Central memory CD8-positive, alpha-beta T cell (primary cell): ENCODE measurements around the gene RASGRF2.

Experiments
- ATAC-seq: fragments of 150-1000 bp; cut with Tn5 transposase; replicated peaks from 2 replicates; pipeline ENCODE4 v1.10.0; 2022; ENCODE audit warnings: mild to moderate bottlenecking, moderate FRiP score, moderate number of reproducible peaks; ENCODE audit not compliant: poor library complexity, severe bottlenecking; ENCODE audit errors: extremely low read depth
- DNase-seq, 2 donors: peaks; one replicate each; pipeline ENCODE4 v3.0.0; 2021; ENCODE audit warnings: low spot score in 2 of 2
- H3K27ac Mint-ChIP-seq: one replicate; pipeline ENCODE4 v1.8.0; 2022; ENCODE audit warnings: low read depth, mild to moderate bottlenecking, moderate library complexity, mixed read lengths
- H3K27me3 Mint-ChIP-seq: one replicate; pipeline ENCODE4 v1.8.0; 2022; ENCODE audit warnings: mixed read lengths
- H3K36me3 Mint-ChIP-seq: one replicate; pipeline ENCODE4 v1.8.0; 2022; ENCODE audit warnings: mild to moderate bottlenecking, moderate library complexity, mixed read lengths; ENCODE audit not compliant: insufficient read depth
- H3K4me1 Mint-ChIP-seq: one replicate; pipeline ENCODE4 v1.8.0; 2022; ENCODE audit warnings: mixed read lengths
- H3K4me3 Mint-ChIP-seq: one replicate; pipeline ENCODE4 v1.8.0; 2022; ENCODE audit warnings: mild to moderate bottlenecking, moderate library complexity, mixed read lengths
- H3K9me3 Mint-ChIP-seq: one replicate; pipeline ENCODE4 v1.8.0; 2022; ENCODE audit warnings: mixed read lengths

The RASGRF2 gene, protein sequence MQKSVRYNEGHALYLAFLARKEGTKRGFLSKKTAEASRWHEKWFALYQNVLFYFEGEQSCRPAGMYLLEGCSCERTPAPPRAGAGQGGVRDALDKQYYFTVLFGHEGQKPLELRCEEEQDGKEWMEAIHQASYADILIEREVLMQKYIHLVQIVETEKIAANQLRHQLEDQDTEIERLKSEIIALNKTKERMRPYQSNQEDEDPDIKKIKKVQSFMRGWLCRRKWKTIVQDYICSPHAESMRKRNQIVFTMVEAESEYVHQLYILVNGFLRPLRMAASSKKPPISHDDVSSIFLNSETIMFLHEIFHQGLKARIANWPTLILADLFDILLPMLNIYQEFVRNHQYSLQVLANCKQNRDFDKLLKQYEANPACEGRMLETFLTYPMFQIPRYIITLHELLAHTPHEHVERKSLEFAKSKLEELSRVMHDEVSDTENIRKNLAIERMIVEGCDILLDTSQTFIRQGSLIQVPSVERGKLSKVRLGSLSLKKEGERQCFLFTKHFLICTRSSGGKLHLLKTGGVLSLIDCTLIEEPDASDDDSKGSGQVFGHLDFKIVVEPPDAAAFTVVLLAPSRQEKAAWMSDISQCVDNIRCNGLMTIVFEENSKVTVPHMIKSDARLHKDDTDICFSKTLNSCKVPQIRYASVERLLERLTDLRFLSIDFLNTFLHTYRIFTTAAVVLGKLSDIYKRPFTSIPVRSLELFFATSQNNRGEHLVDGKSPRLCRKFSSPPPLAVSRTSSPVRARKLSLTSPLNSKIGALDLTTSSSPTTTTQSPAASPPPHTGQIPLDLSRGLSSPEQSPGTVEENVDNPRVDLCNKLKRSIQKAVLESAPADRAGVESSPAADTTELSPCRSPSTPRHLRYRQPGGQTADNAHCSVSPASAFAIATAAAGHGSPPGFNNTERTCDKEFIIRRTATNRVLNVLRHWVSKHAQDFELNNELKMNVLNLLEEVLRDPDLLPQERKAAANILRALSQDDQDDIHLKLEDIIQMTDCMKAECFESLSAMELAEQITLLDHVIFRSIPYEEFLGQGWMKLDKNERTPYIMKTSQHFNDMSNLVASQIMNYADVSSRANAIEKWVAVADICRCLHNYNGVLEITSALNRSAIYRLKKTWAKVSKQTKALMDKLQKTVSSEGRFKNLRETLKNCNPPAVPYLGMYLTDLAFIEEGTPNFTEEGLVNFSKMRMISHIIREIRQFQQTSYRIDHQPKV (N-terminal part only)

DNA sequence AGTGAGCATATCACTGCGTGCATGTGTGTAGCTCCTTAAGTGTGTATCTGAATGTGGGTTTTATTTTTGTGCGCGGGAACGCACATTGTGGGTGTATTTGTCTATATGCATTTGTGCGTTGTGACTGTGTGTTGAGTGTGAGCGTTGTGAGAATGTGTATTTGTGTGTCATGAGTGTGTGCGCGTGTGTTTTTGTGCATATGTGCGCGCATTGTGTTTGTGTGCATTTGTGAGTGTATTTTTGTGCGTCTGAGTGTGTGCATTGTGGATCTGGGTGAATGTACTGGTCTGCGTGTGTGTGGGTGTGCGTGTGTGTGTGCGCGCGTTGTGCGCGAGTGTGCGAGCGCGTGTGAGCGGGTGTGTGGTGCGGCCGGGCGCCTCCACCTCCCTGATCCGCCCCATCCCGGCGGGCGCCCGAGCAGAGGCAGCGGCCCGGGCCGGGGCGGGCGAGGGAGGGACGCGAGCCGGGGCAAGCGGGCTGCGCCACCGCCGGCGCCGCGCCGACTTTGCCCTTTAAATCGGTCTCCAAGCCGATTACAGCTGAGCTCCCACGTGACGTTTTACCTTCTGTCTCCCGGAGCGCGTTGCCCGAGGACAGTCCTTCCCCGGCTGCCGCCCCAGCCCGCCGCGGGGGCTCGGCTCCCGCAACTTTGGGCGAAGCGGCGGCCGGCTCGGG, at the start of gene RASGRF2:
TSS of gene RASGRF2 (plus strand) at position 596 of the 675 bp plus-strand sequence. CDS start 376 bp downstream, outside the sequence.
- no peaks in the 10 kb centered on the region for H3K9me3 Mint-ChIP-seq

DNA sequence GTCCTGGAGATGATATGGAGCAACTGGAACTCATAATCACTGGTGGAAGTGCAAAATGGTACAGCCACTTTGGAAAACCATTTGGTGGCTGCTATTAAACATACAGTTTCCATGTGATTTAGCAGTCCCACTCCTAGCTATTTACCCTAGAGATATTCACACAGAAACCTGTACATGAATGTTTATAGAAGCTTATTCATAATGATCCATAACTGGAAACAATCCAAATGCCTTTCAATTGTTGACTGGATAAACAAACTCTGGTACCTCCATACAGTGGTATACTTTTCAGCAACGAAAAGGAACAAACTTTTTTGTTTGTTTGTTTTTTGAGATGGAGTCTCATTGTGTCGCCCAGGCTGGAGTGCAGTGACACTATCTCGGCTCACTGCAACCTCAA, 47.7 kb upstream of the RASGRF2 start:
- DNase-seq (no peak), ATAC-seq (no peak)
- Mint-ChIP-seq H3K4me3 (no peak overlapping the region), H3K36me3 (peaks cover 2% of the 10 kb centered on the region), H3K9me3 (no peaks in the 10 kb centered on the region), H3K4me1 (no peaks in the 10 kb centered on the region), H3K27me3 (no peaks in the 10 kb centered on the region), H3K27ac (no peak overlapping the region)

More for the DNA sequence above, at the start of gene RASGRF2:
- peaks cover 34% of the 10 kb centered on the region for H3K4me1 Mint-ChIP-seq
- H3K27ac Mint-ChIP-seq, result peak within 1 kb of the TSS; percentile 72
- peaks cover 2% of the 10 kb centered on the region for H3K36me3 Mint-ChIP-seq
- peaks cover 30% of the 10 kb centered on the region for H3K27me3 Mint-ChIP-seq
- H3K4me3 Mint-ChIP-seq, result peak within 1 kb of the TSS; percentile 92
- DNase-seq (no peak), ATAC-seq (peak; percentile 15)

DNA sequence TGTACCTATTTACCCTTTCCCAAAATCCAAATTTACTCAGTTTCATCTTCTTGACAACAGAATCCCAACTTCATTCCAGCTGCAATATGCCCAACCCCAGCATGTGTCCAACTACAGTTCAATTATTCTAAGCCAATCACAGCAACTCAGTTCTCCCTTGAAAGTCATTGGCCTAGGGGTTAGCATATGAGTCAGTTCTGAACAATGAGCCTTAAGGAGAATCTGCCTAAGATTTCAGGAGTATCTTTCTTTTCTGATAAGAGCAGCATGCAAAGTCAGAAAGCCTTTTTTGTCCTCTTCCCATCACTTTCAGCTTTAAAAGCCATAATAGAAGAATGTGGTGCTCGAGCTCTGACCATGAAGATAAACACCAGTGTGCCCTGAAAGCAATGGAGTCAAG, 44.4 kb upstream of the RASGRF2 start:
- DNase-seq, result no peak

DNA sequence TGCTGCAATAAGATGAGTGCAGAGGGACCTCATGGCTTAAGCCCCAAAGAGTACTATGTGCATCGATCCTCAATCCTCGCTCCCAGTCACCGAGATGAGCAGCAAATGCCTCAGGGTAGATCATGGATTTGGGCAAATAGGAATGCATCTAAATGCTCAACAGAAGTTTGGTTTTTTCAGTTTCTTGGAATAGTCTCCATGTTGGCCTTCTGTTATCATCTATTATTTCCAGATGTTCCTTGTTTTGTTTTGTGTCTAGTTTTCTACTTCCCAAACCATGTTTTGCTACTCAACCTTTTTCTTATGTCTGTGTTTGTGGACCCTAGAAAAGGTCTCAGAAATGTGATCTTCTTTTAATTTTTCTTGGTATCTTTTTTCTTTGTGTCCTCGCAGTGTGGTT, 43.5 kb upstream of the RASGRF2 start:
- Mint-ChIP-seq H3K9me3 (no peaks in the 10 kb centered on the region), H3K27me3 (no peaks in the 10 kb centered on the region), H3K36me3 (no peaks in the 10 kb centered on the region), H3K4me3 (no peak overlapping the region), H3K4me1 (no peaks in the 10 kb centered on the region), H3K27ac (no peak overlapping the region)
- no peak for ATAC-seq
- DNase-seq, result no peak

More for the DNA sequence above, 44.4 kb upstream of the RASGRF2 start:
- Mint-ChIP-seq H3K27me3 (no peaks in the 10 kb centered on the region), H3K4me3 (no peak overlapping the region), H3K4me1 (no peaks in the 10 kb centered on the region), H3K27ac (no peak overlapping the region), H3K9me3 (no peaks in the 10 kb centered on the region), H3K36me3 (no peaks in the 10 kb centered on the region)
- no peak for ATAC-seq

DNA sequence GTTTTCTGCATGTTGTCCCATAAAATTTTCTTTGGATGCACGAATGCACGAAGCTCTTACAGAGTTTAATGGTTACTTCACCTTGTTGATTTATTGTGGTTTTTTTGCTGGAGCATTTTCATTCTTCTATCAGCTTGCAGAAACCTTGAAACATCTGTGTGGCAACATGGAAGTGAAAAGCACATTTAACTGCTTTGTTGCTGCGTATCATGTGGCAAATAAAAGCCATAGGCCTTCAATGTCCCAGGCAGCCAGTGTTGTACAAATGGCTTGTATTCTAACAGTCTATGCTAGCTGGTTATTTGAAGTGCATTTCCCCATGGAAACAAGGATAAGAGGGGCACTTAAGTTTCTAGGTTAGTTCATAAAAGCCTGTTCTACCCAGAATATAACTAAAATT, 42.5 kb upstream of the RASGRF2 start:
- Mint-ChIP-seq H3K27ac (no peak overlapping the region), H3K27me3 (peaks cover 6% of the 10 kb centered on the region), H3K36me3 (no peaks in the 10 kb centered on the region), H3K4me1 (no peaks in the 10 kb centered on the region), H3K4me3 (no peak overlapping the region), H3K9me3 (no peaks in the 10 kb centered on the region)
- DNase-seq, result no peak
- ATAC-seq, result no peak

DNA sequence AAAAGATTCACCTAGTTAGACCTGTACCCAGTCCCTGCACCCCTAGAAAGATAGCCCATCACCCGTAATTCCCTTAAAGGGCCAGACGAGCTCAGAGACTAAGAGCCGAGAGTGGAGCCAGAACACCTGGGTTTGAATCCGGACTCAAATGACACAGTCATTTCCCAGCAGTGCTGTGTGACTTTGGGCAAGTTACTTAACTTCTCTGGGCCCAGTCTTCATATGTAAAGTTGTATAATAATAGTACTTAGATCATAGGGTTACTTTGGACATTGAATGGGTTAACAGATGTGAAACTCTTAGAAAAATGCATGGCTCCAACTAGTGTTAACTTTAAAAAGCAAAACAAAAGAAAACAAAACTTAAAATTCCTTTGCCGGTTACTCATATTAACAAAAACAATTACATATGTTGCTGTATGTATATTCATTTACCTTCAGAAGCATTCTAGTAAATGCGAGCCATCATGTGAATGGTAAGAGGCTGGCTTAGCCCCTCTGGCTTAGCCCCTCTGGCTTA, 40.4 kb upstream of the RASGRF2 start:
- Mint-ChIP-seq H3K27me3 (peaks cover 10% of the 10 kb centered on the region), H3K9me3 (no peaks in the 10 kb centered on the region), H3K36me3 (no peaks in the 10 kb centered on the region), H3K4me3 (no peak overlapping the region), H3K27ac (no peak overlapping the region), H3K4me1 (no peaks in the 10 kb centered on the region)
- DNase-seq (no peak), ATAC-seq (no peak)

DNA sequence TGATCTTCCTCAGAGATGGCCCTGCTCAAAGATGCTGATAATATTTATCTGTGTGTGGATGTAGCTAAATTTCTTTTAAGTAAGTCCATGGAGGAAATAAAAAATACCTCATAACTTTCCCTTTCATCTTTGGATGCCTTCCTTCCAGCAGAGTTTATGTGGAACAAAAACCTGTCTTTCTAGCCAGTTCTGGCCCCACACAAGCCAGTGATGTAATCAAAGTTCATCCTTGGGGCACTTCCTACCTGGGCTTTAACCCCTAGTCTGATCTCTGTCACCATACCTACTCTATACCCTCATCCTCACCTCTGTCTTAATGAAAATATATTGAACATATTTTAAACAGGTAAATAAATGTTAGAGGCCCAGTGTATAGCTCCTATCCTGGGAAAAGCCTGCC, 39.8 kb upstream of the RASGRF2 start:
- no peak for DNase-seq
- no peaks in the 10 kb centered on the region for H3K36me3 Mint-ChIP-seq

DNA sequence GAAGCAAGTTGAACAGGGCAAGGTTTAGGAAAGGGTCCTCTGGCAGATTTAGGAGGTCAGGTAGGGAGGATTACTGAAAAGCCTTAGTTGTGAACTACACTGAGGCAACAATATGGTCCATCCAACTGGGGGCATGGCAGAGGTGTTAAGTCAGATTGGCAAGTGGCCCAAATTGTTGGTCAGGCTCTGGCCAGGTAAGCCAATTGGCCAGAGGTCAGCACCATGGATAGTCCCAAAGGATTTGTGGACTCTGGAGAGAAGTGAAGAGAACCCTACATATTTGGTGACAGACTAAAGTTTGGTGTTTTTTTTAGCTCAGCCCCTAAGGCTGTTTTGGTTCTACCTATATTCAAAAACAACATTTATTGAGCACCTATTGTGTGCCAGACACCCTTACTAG, 39.1 kb upstream of the RASGRF2 start:
- Mint-ChIP-seq H3K36me3 (no peaks in the 10 kb centered on the region), H3K27ac (no peak overlapping the region), H3K9me3 (no peaks in the 10 kb centered on the region), H3K4me3 (no peak overlapping the region), H3K27me3 (peaks cover 10% of the 10 kb centered on the region), H3K4me1 (no peaks in the 10 kb centered on the region)
- DNase-seq (no peak), ATAC-seq (no peak)

More for the DNA sequence above, 39.8 kb upstream of the RASGRF2 start:
- H3K27me3 Mint-ChIP-seq, result peaks cover 10% of the 10 kb centered on the region
- no peak overlapping the region for H3K27ac Mint-ChIP-seq
- ATAC-seq, result no peak
- no peak overlapping the region for H3K4me3 Mint-ChIP-seq
- H3K4me1 Mint-ChIP-seq, result no peaks in the 10 kb centered on the region
- H3K9me3 Mint-ChIP-seq, result no peaks in the 10 kb centered on the region

DNA sequence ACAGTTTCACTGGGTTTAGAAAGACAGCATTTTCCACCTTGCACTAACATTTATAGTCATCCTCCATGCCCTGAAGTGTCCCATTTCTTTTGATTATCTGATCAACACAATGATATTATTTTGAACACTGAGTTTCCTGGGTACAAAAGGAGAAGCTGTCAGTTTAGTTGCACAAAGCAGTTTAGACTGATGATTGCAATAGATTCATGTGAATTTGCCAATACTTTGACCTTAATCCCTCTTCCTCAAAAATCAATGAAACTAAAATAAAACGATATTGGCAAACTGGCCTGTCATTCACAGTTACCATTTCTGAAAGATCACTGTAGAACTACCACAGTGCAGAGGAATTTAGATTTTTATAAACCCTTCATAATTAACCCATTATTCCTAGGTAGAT, 34.2 kb upstream of the RASGRF2 start:
- no peak for ATAC-seq
- Mint-ChIP-seq H3K27ac (no peak overlapping the region), H3K4me1 (no peaks in the 10 kb centered on the region)

DNA sequence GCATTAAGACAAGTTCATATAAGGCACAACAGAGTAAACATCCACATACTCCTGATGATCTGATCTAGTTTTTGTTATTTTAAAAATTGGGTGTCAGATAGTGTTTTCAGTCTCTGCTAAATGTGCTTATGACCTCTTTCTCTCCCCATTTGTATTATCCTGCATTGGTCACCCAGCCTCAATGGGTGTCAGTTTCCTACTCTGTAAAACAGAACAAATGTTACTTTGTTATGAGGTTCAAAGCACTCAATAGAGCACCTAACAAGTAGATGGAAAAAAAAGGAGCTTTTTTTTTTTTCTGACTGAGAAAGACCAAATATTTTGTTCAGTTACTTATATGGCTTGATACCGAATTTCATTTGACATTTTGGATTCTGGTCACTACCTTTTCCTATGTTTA, 33.6 kb upstream of the RASGRF2 start:
- ATAC-seq, result no peak
- Mint-ChIP-seq H3K36me3 (no peaks in the 10 kb centered on the region), H3K4me3 (no peak overlapping the region), H3K9me3 (no peaks in the 10 kb centered on the region), H3K27ac (no peak overlapping the region), H3K27me3 (peaks cover 10% of the 10 kb centered on the region), H3K4me1 (no peaks in the 10 kb centered on the region)
- DNase-seq, result no peak

More for the DNA sequence above, 34.2 kb upstream of the RASGRF2 start:
- Mint-ChIP-seq H3K36me3 (no peaks in the 10 kb centered on the region), H3K27me3 (peaks cover 10% of the 10 kb centered on the region), H3K9me3 (no peaks in the 10 kb centered on the region), H3K4me3 (no peak overlapping the region)
- no peak for DNase-seq

DNA sequence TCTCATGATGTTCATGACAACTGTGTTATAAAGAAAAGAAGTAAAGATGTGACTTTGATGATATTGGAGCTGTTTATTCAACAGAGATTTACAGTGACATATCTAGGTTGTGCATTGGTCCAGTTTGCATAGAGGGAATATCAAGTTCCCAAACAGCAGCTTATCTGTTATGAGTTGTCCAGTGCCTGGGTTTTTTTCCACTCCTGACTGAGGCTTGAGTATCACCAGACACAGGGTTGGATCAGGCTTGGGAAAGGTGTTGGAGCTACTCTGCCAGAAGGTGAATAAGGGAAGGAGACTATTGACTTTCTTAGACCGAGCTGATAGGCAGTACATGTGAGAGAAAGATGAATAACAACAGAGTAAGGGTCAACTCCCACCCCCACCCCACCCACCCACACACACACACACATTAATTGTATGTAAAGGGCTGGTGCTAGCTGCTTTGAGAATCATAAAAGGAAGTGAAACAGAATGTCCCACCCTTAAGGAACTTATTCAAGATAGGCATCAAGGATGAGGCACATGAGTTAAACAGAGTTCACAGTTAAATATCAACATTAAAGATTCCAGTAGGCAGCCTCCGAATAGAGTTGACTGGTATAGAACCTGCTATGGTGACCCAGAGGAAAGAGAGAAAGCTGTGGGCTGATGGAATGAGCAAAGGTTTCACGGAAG, 33.0 kb upstream of the RASGRF2 start:
- Mint-ChIP-seq H3K27me3 (peaks cover 8% of the 10 kb centered on the region), H3K36me3 (no peaks in the 10 kb centered on the region), H3K4me1 (no peaks in the 10 kb centered on the region), H3K9me3 (no peaks in the 10 kb centered on the region), H3K4me3 (no peak overlapping the region), H3K27ac (no peak overlapping the region)
- DNase-seq (no peak), ATAC-seq (no peak)
